ENCODE results near the gene NEK7.

DNA sequence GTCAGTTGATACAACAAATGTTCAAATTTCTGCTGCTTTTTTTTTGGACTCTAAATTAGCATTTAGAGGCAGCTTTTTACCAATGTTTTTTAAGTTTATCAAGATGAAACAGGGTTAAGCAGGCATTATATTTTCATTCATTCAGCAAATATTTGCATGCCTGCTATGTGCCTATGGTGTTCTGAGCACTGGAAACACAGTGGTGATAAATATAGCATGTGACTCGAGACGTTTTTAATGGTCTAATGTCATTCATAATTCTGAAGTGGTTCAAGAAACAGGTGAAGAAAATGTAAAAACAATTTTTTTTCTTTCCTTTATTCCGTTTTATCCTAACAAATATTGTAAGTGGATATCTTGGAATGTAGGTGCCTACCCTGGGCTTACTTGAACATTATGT is 26.8 kb downstream of the NEK7 start:
- TF ChIP-seq, protein P1, sequence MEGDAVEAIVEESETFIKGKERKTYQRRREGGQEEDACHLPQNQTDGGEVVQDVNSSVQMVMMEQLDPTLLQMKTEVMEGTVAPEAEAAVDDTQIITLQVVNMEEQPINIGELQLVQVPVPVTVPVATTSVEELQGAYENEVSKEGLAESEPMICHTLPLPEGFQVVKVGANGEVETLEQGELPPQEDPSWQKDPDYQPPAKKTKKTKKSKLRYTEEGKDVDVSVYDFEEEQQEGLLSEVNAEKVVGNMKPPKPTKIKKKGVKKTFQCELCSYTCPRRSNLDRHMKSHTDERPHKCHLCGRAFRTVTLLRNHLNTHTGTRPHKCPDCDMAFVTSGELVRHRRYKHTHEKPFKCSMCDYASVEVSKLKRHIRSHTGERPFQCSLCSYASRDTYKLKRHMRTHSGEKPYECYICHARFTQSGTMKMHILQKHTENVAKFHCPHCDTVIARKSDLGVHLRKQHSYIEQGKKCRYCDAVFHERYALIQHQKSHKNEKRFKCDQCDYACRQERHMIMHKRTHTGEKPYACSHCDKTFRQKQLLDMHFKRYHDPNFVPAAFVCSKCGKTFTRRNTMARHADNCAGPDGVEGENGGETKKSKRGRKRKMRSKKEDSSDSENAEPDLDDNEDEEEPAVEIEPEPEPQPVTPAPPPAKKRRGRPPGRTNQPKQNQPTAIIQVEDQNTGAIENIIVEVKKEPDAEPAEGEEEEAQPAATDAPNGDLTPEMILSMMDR (IDR thresholded peaks at IDR 0.05) = no peak
- TF ChIP-seq POLR2A (IDR thresholded peaks at IDR 0.05) = no peak

All from right lobe of liver (tissue), 4 donors.